H1 (cell line): ENCODE data around the gene SHROOM2. TPM values are rescaled to one million over a fixed set of nuclear protein-coding genes. Genes with fewer than 3 reads are reported as not detected.

Source experiments
- MAX ChIP-seq: IDR thresholded peaks from 2 replicates; pipeline ENCODE4 v1.6.1; 2012; ENCODE audit warnings: inconsistent platforms
- polyA plus RNA-seq, 7 experiments: library from polyadenylated mRNA; depleted of rRNA in 3 of 7; stranded (reverse) in 5 of 7; unstranded in 2 of 7; fragments of >200 nt in 5 of 7; fragments of 200-250 nt in 2 of 7; gene quantifications; 1 replicate in 5 of 7; 2 replicates in 1 of 7; 4 replicates in 1 of 7; pipeline versions ENCODE4 v1.2.1 to v1.2.3, GENCODE V29; 2011 to 2013; ENCODE audit warnings: missing spikeins in 2 of 7, mixed read lengths in 2 of 7
- total RNA-seq: library from RNA; stranded (reverse); fragmentation: NEBNext Ultra II Directional; extraction: Animal tissue kit (Norgen Biotek cat#: 25700); gene quantifications from 2 replicates; pipeline ENCODE4 v1.2.1, GENCODE V29; 2021

The SHROOM2 gene
- total and polyA plus RNA-seq, 2 of the 8 experiments (the other 6 are each of a cell fraction or from before 2014, with no cell fraction given) = 3.4 to 14.2 TPM

GRCh38 chrX:9995855-9996339 is 209.7 kb downstream of the SHROOM2 start (continued):
- TF ChIP-seq MAX = no peak
